GM13977 (cell line): ENCODE measurements around the gene SLFNL1.

Experiments used
- DNase-seq: peaks from one replicate; pipeline ENCODE4 v3.0.0; 2012; ENCODE audit warnings: low spot score
- in situ Hi-C: fragments of 300-500 bp; cut with MboI; formaldehyde crosslinking; loops from one replicate; pipeline ENCODE4 v1.12.0; 2022; ENCODE audit warnings: low sequenced_read_pairs, low pct_unique_long_range_greater_than_20kb, mixed read lengths, inconsistent platforms; ENCODE audit not compliant: unreplicated experiment
- TF ChIP-seq, protein P1 (sequence below): IDR thresholded peaks from 2 replicates; pipeline ENCODE4 v1.5.1; 2012; ENCODE audit warnings: mild to moderate bottlenecking, control low read depth; ENCODE audit not compliant: insufficient read depth; ENCODE audit errors: extremely low read depth, missing control alignments

Gene SLFNL1

DNA sequence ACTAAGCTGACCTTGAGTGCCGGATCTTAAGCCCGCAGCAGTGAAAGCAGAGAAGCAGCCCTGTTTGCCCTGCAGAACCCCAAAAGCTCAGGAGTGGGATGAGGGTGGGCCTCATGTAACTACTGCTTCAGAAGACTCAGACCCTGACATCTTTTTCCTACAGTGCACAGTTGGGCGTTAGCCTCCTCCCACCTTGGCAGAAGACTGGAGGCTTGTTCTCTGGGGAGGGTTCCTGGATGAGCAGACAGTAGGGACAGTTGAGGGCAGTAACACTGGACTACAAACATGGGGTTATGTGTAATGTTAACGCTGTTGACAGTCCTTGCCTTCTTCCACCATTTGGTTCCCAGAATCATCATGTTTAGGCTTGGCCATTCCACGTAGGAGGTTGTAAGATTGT lies 32.5 kb downstream of the SLFNL1 start:
- in situ Hi-C loops = no loop called here
- DNase-seq = no peak
- TF ChIP-seq, protein P1, sequence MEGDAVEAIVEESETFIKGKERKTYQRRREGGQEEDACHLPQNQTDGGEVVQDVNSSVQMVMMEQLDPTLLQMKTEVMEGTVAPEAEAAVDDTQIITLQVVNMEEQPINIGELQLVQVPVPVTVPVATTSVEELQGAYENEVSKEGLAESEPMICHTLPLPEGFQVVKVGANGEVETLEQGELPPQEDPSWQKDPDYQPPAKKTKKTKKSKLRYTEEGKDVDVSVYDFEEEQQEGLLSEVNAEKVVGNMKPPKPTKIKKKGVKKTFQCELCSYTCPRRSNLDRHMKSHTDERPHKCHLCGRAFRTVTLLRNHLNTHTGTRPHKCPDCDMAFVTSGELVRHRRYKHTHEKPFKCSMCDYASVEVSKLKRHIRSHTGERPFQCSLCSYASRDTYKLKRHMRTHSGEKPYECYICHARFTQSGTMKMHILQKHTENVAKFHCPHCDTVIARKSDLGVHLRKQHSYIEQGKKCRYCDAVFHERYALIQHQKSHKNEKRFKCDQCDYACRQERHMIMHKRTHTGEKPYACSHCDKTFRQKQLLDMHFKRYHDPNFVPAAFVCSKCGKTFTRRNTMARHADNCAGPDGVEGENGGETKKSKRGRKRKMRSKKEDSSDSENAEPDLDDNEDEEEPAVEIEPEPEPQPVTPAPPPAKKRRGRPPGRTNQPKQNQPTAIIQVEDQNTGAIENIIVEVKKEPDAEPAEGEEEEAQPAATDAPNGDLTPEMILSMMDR = no peak

DNA sequence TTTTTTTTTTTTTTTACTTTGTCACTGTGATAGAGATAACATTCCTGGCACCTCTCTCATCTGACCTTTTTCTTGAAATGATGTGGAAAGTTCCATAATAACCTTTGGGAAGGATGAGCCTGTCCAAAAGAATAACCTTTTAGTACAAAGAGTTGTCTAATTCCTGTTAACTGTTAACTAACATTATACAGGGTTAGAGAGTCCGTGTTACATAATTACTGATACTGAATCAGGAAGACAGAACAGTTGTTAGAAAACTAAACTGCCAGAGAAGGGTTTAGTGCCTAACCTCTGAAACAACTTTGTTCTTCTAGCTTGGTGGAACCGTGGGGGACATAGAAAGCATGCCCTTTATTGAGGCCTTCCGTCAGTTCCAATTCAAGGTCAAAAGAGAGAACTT lies 33.2 kb downstream of the SLFNL1 start:
- TF ChIP-seq, protein P1 = no peak
- in situ Hi-C loops = no loop called here
- no peak for DNase-seq

DNA sequence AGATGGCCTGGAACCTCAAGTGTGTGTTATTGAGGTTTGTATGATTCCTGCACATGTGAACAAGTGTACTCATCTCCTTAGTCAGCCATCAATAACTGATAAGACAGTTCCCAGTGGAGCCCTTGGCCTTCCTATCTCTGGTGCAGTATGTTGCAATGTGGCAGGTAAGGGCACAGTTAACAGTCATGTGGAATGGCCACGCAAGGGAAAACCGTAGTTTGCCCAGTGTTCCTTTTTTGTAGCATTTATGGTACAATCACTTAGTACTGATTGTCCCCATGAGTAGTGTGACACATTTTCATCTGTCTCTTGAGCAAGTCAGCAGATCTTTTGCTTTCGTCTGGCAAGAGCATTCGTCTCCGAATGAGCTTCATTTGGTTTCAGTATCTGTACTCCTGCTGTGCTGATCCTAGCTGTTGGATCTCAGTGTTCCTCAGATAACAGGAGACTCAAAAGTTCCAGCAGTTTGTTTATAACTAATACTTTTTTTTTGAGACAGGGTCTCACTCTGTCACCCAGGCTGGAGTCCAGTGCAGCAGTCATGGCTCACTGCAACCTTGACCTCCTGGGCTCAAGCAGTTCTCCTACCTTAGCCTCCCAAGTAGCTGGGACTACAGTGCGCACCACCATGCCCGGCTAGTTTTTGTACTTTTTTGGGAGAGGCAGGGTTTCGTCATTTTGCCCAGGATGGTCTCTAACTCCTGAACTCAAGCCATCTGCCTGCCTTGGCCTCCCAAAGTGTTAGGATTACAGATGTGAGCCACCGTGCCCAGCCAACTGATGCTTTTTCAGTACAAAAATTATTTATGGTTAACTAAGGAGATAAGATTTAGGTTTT lies 33.9 kb downstream of the SLFNL1 start:
- in situ Hi-C loops = no loop called here
- TF ChIP-seq, protein P1 = no peak
- no peak for DNase-seq

DNA sequence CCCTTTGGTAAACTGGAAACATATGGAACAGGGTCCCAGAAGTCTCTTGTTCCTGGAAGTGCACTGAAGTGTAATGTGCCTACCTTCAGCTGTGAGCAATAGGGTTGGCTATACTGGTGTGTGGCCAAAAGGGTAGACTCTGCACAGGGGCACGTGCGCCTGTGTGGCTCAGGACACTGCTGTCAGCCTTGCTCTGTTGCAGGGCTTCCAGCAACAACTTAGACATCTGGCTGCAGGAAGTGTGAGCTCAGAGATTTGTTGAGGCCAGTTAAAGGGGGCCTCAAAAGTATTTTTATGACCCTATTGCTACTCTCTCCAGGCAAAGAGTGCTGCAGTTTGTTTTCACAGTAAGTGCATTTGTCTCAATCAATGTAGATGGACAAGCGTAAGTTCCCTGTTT lies 34.6 kb downstream of the SLFNL1 start:
- in situ Hi-C loops = no loop called here
- TF ChIP-seq, protein P1 = no peak
- DNase-seq = no peak

DNA sequence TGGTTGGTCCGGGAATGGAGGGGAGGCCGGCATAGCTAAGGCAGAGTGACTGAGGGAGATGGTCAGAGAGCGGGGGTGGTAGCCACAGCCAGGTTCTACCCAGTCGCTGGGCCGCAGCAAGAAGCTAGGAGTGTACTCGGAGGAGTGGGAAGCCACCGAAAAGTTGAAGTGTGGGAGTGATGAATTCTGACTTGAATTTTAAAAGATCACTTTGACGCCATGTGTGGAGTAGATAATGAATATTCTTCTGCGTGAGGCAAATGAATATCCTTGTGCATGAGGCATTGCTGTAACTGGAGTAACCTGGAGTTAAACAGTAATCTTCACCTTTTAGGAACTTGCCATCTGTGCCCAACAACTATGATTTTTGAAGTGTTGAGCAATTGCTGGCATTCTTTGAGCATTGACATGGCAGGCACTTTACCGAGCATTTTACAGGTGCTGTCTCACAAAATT lies 35.2 kb downstream of the SLFNL1 start:
- in situ Hi-C loops = no loop called here
- DNase-seq = no peak
- TF ChIP-seq, protein P1 = no peak

DNA sequence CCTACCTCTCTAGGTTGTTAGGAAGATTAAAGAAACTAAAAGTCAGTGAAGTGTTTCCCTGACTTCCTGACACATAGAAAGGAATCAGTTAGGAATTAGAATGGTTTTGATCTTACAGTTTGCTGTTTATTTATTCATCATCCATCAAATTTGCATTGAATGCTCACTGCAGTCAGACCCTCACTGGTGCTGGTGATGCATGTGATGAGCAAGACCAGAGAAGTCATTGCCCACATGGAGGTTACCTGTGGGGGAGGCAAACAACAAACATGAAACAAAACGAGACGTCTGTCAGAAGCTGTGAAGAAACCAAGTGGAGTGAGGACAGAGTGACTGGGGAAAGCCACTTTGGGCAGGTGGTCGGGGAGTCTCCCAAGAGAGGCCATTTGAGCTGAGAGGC lies 35.6 kb downstream of the SLFNL1 start:
- no peak for DNase-seq
- in situ Hi-C loops = no loop called here
- TF ChIP-seq, protein P1 = no peak

DNA sequence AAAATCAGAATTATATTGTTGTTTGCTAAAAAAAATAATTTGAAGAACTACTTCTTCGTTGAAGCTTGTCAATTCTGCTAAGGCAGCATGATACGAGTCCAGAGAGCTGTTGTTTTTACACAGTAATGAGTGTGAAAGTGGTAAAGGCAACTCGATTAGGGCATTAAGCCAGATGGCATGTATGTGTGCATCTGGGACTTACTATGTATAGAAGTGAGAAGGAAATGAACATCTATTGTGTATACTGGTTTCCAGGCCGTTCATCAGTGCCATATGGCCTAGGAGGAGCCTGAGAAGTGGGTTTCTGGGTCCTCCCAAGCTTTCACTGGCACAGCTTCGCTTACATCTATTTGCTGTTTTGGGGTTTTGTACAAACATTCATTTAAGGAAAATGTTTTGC lies 36.4 kb downstream of the SLFNL1 start:
- TF ChIP-seq, protein P1 = no peak
- DNase-seq = no peak
- in situ Hi-C loops = no loop called here
